Measurements from ENCODE around the gene RGL1.
"Not testable (repeated sequence)": the region's sequence is repeated elsewhere in the genome, so short reads cannot be mapped to it uniquely, and the experiment has no call there.

- TF ChIP-seq CTCF, EZH2phosphoT487 (IDR thresholded peaks at IDR 0.05): not testable (repeated sequence)
Observed at GRCh38 chr1:183785921-183786320, 19.0 kb upstream of the RGL1 start.
